GM12878 (cell line): ENCODE results near the gene APPBP2. TPM values are rescaled to one million over a fixed set of nuclear protein-coding genes. Genes with fewer than 3 reads are reported as not detected.

ENCODE experiments used
- ATAC-seq: fragments of 200-7000 bp; cut with Tn5 transposase; 3 replicates; pipeline ENCODE4 v1.9.1; 2020; ENCODE audit warnings: mild to moderate bottlenecking, moderate library complexity
- BruUV-seq: library from RNA; stranded (reverse); fragments of 400-500 nt; replicated peaks from 2 replicates; lab custom pipeline; 2021; lab: Mats Ljungman, UMichigan
- CTCF ChIA-PET: fragments of 300-600 bp; sonication (Branson Sonifier 250); formaldehyde crosslinking; extraction: SDS; loops from one replicate; lab custom pipeline; 2021; ENCODE audit warnings: inconsistent platforms; lab: Yijun Ruan, JAX
- POLR2A ChIA-PET: fragments of 350-600 bp; formaldehyde crosslinking; extraction: SDS; loops from one replicate; lab custom pipeline; 2021; ENCODE audit warnings: inconsistent platforms; lab: Charles Lee
- RAD21 ChIA-PET: fragments of 300-600 bp; sonication (Branson Sonifier 250); formaldehyde crosslinking; loops from one replicate; lab custom pipeline; 2023; ENCODE audit warnings: antibody characterized with exemption; ENCODE audit not compliant: unreplicated experiment; lab: Charles Lee
- SMC1A ChIA-PET: fragments of 300-600 bp; sonication (Branson Sonifier 250); formaldehyde crosslinking; loops from one replicate; lab custom pipeline; 2023; ENCODE audit not compliant: unreplicated experiment, uncharacterized antibody; lab: Charles Lee
- DNase-seq: peaks from one replicate; pipeline ENCODE4 v3.0.0-alpha.2; 2011; ENCODE audit warnings: low read depth, low spot score
- FAIRE-seq: peaks from 3 replicates; lab custom pipeline; 2011; peaks lifted over from hg19 to GRCh38; lab: Jason Lieb, UNC
- H2AFZ ChIP-seq: 2 replicates; pipeline ENCODE4 v1.6.0; 2011; ENCODE audit warnings: low read depth, low read length, control low read depth; ENCODE audit not compliant: control insufficient read depth
- H3K27ac ChIP-seq: 2 replicates; pipeline ENCODE4 v1.5.1; 2011; ENCODE audit warnings: control low read depth; ENCODE audit not compliant: control insufficient read depth, insufficient read depth
- H3K27me3 ChIP-seq, 2 experiments: replicated peaks in 1 of 2; 2 replicates each; pipeline versions ENCODE4 v1.6.0 to v1.6.1; 2011; ENCODE audit warnings: low read length in 1 of 2; ENCODE audit not compliant: control insufficient read depth in 2 of 2, insufficient read depth in 2 of 2
- H3K36me3 ChIP-seq, 2 experiments: 2 replicates each; pipeline ENCODE4 v1.5.1; 2011; ENCODE audit warnings: low read length in 1 of 2; ENCODE audit not compliant: control insufficient read depth in 2 of 2, insufficient read depth in 2 of 2
- H3K4me1 ChIP-seq: 2 replicates; pipeline ENCODE4 v1.6.1; 2011; ENCODE audit warnings: mild to moderate bottlenecking, low read length, moderate library complexity, mixed read lengths; ENCODE audit not compliant: control insufficient read depth, insufficient read depth
- H3K4me2 ChIP-seq: 2 replicates; pipeline ENCODE4 v1.6.0; 2011; ENCODE audit warnings: control low read depth; ENCODE audit not compliant: control insufficient read depth, insufficient read depth
- H3K4me3 ChIP-seq: fragments of 200-600 bp; sonication (generic); 2 replicates; pipeline ENCODE4 v1.5.1; 2016
- H3K79me2 ChIP-seq: 2 replicates; pipeline ENCODE4 v1.6.0; 2011; ENCODE audit warnings: low read length; ENCODE audit not compliant: control insufficient read depth, insufficient read depth
- H3K9ac ChIP-seq: 2 replicates; pipeline ENCODE4 v1.8.0; 2011; ENCODE audit warnings: low read length, control low read depth, mixed read lengths; ENCODE audit not compliant: control insufficient read depth, insufficient read depth
- H3K9me3 ChIP-seq: replicated peaks from 3 replicates; pipeline ENCODE4 v1.5.1; 2011; ENCODE audit warnings: mild to moderate bottlenecking, low read length; ENCODE audit not compliant: control insufficient read depth, insufficient read depth
- H4K20me1 ChIP-seq: 2 replicates; pipeline ENCODE4 v1.6.0; 2011; ENCODE audit not compliant: control insufficient read depth, insufficient read depth
- EGR1 ChIP-seq, 2 experiments: IDR thresholded peaks; 1 replicate in 1 of 2; 2 replicates in 1 of 2; pipeline ENCODE4 v1.6.1; 2011 to 2012; ENCODE audit warnings: low read depth in 2 of 2, low read length in 2 of 2, borderline replicate concordance in 1 of 2, mild to moderate bottlenecking in 1 of 2, moderate library complexity in 1 of 2
- ETV6 ChIP-seq, 2 experiments: fragments of 450-650 bp in 1 of 2; IDR thresholded peaks in 1 of 2; conservative IDR thresholded peaks in 1 of 2; 2 replicates each; pipeline ENCODE4 v1.6.1; 2014; ENCODE audit warnings: antibody characterized with exemption in 1 of 2, borderline replicate concordance in 1 of 2, low read depth in 1 of 2, mild to moderate bottlenecking in 1 of 2, moderate library complexity in 1 of 2
- MAX ChIP-seq: IDR thresholded peaks from 2 replicates; pipeline ENCODE4 v1.6.1; 2012; ENCODE audit warnings: low read depth, low read length, improper control_type of control experiment
- NFIC ChIP-seq: IDR thresholded peaks from 2 replicates; pipeline ENCODE4 v1.6.1; 2012; ENCODE audit warnings: low read depth, mild to moderate bottlenecking, inconsistent platforms, low read length, moderate library complexity
- NFYB ChIP-seq: IDR thresholded peaks from 2 replicates; pipeline ENCODE4 v1.6.1; 2011; ENCODE audit warnings: low read depth, mild to moderate bottlenecking, low read length, improper control_type of control experiment, moderate library complexity; ENCODE audit not compliant: insufficient read depth
- RBBP5 ChIP-seq: fragments of 200-600 bp; sonication (generic); conservative IDR thresholded peaks from 2 replicates; pipeline ENCODE4 v1.6.1; 2016
- RCOR1 ChIP-seq: conservative IDR thresholded peaks from 2 replicates; pipeline ENCODE4 v1.6.1; 2012; ENCODE audit warnings: low read depth, low read length, improper control_type of control experiment
- SMAD1 ChIP-seq: fragments of 450-650 bp; IDR thresholded peaks from 2 replicates; pipeline ENCODE4 v1.6.1; 2018; ENCODE audit warnings: mild to moderate bottlenecking, low read depth; ENCODE audit not compliant: partially characterized antibody
- SP1 ChIP-seq: IDR thresholded peaks from one replicate; pipeline ENCODE4 v1.6.1; 2011; ENCODE audit warnings: low read depth, low read length
- SRF ChIP-seq, 2 experiments: IDR thresholded peaks; 2 replicates each; pipeline ENCODE4 v1.6.1; 2011; ENCODE audit warnings: low read depth in 2 of 2, low read length in 2 of 2, mild to moderate bottlenecking in 1 of 2, moderate library complexity in 1 of 2
- SUPT20H ChIP-seq: IDR thresholded peaks from 2 replicates; pipeline ENCODE4 v1.6.1; 2011; ENCODE audit warnings: low read depth, mild to moderate bottlenecking, low read length, moderate library complexity, borderline replicate concordance; ENCODE audit not compliant: control insufficient read depth
- ZBTB33 ChIP-seq: fragments of 450-650 bp; IDR thresholded peaks from 2 replicates; pipeline ENCODE4 v1.6.1; 2017; ENCODE audit warnings: mild to moderate bottlenecking
- ZBTB4 ChIP-seq: fragments of 450-650 bp; formaldehyde crosslinking; IDR thresholded peaks from 2 replicates; pipeline ENCODE4 v1.4.0; 2022; ENCODE audit warnings: mild to moderate bottlenecking, moderate library complexity
- WGBS: methylation state at CpG from one replicate; pipeline ENCODE4 v1.1.6; 2016; ENCODE audit warnings: low lambda C conversion rate; ENCODE audit not compliant: insufficient replicate concordance, insufficient coverage; ENCODE audit errors: missing lambda C conversion rate; 5-methylcytosine and 5-hydroxymethylcytosine counted together
- in situ Hi-C: fragments of 300-500 bp; cut with MboI; formaldehyde crosslinking; loops from 9 replicates; pipeline ENCODE4 v1.14.3; 2018; ENCODE audit warnings: mixed read lengths
- intact Hi-C: fragments of 100-400 bp; cut with micrococcal nuclease; formaldehyde crosslinking; loops from one replicate; pipeline ENCODE4 v1.14.2; 2022; ENCODE audit not compliant: unreplicated experiment
- polyA plus RNA-seq, 11 experiments: library from polyadenylated mRNA; depleted of rRNA in 4 of 11; unstranded in 6 of 11; stranded (reverse) in 5 of 11; fragments of >200 nt; fragmentation: Nextera tagmentation in 4 of 11; fragmentation: Illumina TruSeq in 1 of 11; extraction: Ambion mirVana in 4 of 11; extraction: Trizol in 1 of 11; gene quantifications; 1 replicate in 1 of 11; 2 replicates in 10 of 11; pipeline versions ENCODE4 v1.2.1 to v1.2.3, GENCODE V29; 2011 to 2016; ENCODE audit warnings: inconsistent platforms in 2 of 11, missing spikeins in 2 of 11, low read depth in 1 of 11
- total RNA-seq, 4 experiments: library from RNA; depleted of rRNA in 3 of 4; stranded (reverse); fragments of >200 nt in 3 of 4; fragmentation: Illumina TruSeq in 1 of 4; extraction: Trizol in 1 of 4; gene quantifications; 2 replicates each; pipeline versions ENCODE4 v1.2.1 to v1.2.3, GENCODE V29; 2013 to 2021

The APPBP2 gene
- total and polyA plus RNA-seq, 10 of the 15 experiments (the other 5 are each of a cell fraction or from before 2014, with no cell fraction given), result 4.3 to 30.8 (median 13.1) TPM

GRCh38 chr17:60535382-60536279 is 9.6 kb upstream of the APPBP2 start (continued):
- TF ChIP-seq NFYB (no peak), SUPT20H (no peak)

GRCh38 chr17:60534613-60535157 is 8.6 kb upstream of the APPBP2 start:
- no peak for FAIRE-seq
- in situ Hi-C loops, result no loop called here
- POLR2A ChIA-PET, result no interaction called here
- Histone ChIP-seq H2AFZ (no peak overlapping the region), H4K20me1 (no peaks in the 10 kb centered on the region), H3K4me3 (no peak overlapping the region), H3K36me3 (no peaks in the 10 kb centered on the region), H3K79me2 (no peaks in the 10 kb centered on the region), H3K4me1 (no peaks in the 10 kb centered on the region), H3K27ac (no peak overlapping the region), H3K4me2 (no peak overlapping the region), H3K27me3 (no peaks in the 10 kb centered on the region), H3K9ac (no peak overlapping the region), H3K9me3 (no peaks in the 10 kb centered on the region; the same call in 2 of the 3 replicates)
- CTCF ChIA-PET, result no interaction called here
- RAD21 ChIA-PET, result no interaction called here
- SMC1A ChIA-PET, result interaction anchor here (1.3 kb wide), 1 partner anchor 34 kb away, joined by 3 read pairs; no protein-coding TSS in a partner anchor
- intact Hi-C loops, result no loop called here
- ATAC-seq, result no peak
- BruUV-seq, result no TSS peak
- 85% methylated on average over 7 of the region's 7 CpGs for WGBS
- no peak for DNase-seq
- TF ChIP-seq SP1 (no peak), ZBTB4 (CRISPR knock-in tag) (no peak), SRF (IDR thresholded peaks at IDR 0.05; ENCODE audit: low read depth in 2 of 2, low read length in 2 of 2) (no peak), RBBP5 (no peak), RCOR1 (no peak), EGR1 (IDR thresholded peaks at IDR 0.05; ENCODE audit: borderline replicate concordance in 1 of 2, low read depth in 2 of 2, low read length in 2 of 2) (no peak), ZBTB33 (no peak), SMAD1 (no peak), NFIC (no peak), ETV6 (conservative IDR thresholded peaks at IDR 0.05 in 1 of 2, IDR thresholded peaks at IDR 0.05 in 1 of 2; ENCODE audit: borderline replicate concordance in 1 of 2, low read depth in 1 of 2) (no peak), MAX (no peak)
